Measurements from ENCODE around the gene PHOSPHO2. TPM values are rescaled to one million over a fixed set of nuclear protein-coding genes. Genes with fewer than 3 reads are reported as not detected.

PHOSPHO2 gene
- total RNA-seq, 1 experiment from 2014 or later: 6.9 TPM

DNA sequence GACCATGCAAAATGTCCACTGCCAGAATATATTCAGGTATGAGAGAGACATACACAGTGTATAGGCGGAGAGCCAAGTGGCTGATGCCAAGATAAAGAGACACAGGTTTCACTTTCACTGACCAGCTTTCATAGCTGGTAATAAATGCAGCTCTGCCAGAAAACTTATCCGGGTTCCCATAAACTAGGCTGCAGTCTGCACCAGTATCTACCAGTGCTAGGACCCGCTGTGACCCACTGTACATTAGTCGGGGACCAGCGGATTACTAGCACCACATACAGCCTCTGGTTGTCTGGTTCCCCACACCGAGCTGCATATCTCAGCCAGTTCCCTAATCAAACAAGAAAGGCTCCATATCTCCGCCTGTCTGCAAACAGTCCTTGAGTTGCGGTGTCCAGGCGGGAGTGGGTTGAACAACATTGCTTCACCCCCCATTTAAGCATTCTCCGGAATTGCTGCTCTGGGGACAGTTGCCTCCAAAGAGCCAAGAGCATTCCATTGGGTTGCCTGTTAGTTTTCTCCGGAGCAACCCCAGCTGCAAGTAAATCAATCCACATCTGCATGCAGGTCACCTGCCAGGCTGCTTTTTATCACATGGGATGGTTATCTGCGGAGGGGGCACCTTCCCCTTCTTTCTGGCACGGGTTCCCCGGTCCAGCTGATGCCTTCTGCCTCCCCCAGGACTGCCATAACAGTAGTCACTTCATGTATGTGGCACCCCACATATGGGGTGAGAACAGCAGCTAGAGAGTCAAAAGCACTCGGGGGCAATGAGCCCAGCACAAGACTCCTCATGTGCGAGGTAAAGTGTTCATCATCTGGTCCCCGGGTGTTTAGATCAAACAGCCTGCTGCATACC is 21.3 kb downstream of the PHOSPHO2 start:
- H3K27me3 ChIP-seq (replicated peaks; ENCODE audit: insufficient read depth, low read depth, low read length, poor library complexity): no peaks in the 10 kb centered on the region
- no peaks in the 10 kb centered on the region for H3K36me3 ChIP-seq (ENCODE audit: insufficient read depth, low read length, poor library complexity, severe bottlenecking)
- no peaks in the 10 kb centered on the region for H3K4me1 ChIP-seq (ENCODE audit: insufficient read depth, low read length, poor library complexity, severe bottlenecking)
- intact Hi-C loops (cut with micrococcal nuclease; ENCODE audit: unreplicated experiment): no loop called here
- CTCF ChIA-PET: no interaction called here
- POLR2A ChIA-PET (ENCODE audit: low non-redundant PET): no interaction called here
- H3K4me3 ChIP-seq (ENCODE audit: low read depth, low read length, poor library complexity, severe bottlenecking): no peak overlapping the region
- no peak for TF ChIP-seq EZH2 (IDR thresholded peaks at IDR 0.05; ENCODE audit: borderline replicate concordance, low read depth, low read length, poor library complexity, severe bottlenecking)
- TF ChIP-seq, protein P1, sequence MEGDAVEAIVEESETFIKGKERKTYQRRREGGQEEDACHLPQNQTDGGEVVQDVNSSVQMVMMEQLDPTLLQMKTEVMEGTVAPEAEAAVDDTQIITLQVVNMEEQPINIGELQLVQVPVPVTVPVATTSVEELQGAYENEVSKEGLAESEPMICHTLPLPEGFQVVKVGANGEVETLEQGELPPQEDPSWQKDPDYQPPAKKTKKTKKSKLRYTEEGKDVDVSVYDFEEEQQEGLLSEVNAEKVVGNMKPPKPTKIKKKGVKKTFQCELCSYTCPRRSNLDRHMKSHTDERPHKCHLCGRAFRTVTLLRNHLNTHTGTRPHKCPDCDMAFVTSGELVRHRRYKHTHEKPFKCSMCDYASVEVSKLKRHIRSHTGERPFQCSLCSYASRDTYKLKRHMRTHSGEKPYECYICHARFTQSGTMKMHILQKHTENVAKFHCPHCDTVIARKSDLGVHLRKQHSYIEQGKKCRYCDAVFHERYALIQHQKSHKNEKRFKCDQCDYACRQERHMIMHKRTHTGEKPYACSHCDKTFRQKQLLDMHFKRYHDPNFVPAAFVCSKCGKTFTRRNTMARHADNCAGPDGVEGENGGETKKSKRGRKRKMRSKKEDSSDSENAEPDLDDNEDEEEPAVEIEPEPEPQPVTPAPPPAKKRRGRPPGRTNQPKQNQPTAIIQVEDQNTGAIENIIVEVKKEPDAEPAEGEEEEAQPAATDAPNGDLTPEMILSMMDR (conservative IDR thresholded peaks at IDR 0.05; ENCODE audit: low read depth, low read length): no peak
- H3K27ac ChIP-seq (ENCODE audit: low read depth, low read length, poor library complexity, severe bottlenecking): no peak overlapping the region
- DNase-seq (ENCODE audit: low spot score): no peak
- no TSS peak for BruUV-seq (replicated peaks)
- no peaks in the 10 kb centered on the region for H3K9me3 ChIP-seq (ENCODE audit: low read depth, low read length, poor library complexity, severe bottlenecking)

DNA sequence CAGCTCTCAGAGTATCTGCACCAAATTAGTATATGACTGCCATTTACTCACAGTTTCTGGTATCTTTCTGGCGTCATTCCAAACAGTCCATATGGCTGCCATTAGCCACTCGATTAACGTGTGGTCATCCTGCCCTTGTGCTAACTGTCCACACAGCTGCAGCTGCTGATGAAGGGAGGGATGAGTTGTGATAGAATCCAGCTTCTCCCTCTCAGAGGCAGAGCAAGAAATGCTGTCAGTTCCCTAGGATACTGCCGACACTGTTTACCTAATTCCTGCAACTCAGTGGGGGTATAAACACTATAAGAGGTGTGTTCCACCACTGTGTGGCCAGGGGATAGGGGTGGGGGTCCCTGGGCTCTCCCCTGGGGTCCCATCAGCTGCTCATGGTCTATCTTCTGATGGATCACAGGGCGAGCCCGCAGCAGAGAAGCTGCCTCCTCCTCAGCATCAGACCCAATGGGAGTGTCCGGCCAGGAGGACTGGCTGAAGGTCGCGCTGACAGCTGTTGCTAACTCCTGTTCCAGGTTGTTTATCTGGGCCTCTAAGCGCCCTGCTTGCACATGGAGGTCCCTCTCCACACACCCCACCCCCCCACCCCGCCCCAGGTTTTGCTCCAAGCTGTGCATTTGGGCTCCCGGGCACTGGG is 22.1 kb downstream of the PHOSPHO2 start:
- intact Hi-C loops (cut with micrococcal nuclease; ENCODE audit: unreplicated experiment): no loop called here
- POLR2A ChIA-PET (ENCODE audit: low non-redundant PET): no interaction called here
- H3K4me3 ChIP-seq (ENCODE audit: low read depth, low read length, poor library complexity, severe bottlenecking): no peak overlapping the region
- no peaks in the 10 kb centered on the region for H3K36me3 ChIP-seq (ENCODE audit: insufficient read depth, low read length, poor library complexity, severe bottlenecking)
- TF ChIP-seq EZH2 (IDR thresholded peaks at IDR 0.05; ENCODE audit: borderline replicate concordance, low read depth, low read length, poor library complexity, severe bottlenecking): no peak
- TF ChIP-seq, protein P1 (conservative IDR thresholded peaks at IDR 0.05; ENCODE audit: low read depth, low read length): no peak
- no peak overlapping the region for H3K27ac ChIP-seq (ENCODE audit: low read depth, low read length, poor library complexity, severe bottlenecking)
- DNase-seq (ENCODE audit: low spot score): no peak
- H3K4me1 ChIP-seq (ENCODE audit: insufficient read depth, low read length, poor library complexity, severe bottlenecking): no peaks in the 10 kb centered on the region
- CTCF ChIA-PET: no interaction called here
- no peaks in the 10 kb centered on the region for H3K27me3 ChIP-seq (replicated peaks; ENCODE audit: insufficient read depth, low read depth, low read length, poor library complexity)
- no TSS peak for BruUV-seq (replicated peaks)
- no peaks in the 10 kb centered on the region for H3K9me3 ChIP-seq (ENCODE audit: low read depth, low read length, poor library complexity, severe bottlenecking)

DNA sequence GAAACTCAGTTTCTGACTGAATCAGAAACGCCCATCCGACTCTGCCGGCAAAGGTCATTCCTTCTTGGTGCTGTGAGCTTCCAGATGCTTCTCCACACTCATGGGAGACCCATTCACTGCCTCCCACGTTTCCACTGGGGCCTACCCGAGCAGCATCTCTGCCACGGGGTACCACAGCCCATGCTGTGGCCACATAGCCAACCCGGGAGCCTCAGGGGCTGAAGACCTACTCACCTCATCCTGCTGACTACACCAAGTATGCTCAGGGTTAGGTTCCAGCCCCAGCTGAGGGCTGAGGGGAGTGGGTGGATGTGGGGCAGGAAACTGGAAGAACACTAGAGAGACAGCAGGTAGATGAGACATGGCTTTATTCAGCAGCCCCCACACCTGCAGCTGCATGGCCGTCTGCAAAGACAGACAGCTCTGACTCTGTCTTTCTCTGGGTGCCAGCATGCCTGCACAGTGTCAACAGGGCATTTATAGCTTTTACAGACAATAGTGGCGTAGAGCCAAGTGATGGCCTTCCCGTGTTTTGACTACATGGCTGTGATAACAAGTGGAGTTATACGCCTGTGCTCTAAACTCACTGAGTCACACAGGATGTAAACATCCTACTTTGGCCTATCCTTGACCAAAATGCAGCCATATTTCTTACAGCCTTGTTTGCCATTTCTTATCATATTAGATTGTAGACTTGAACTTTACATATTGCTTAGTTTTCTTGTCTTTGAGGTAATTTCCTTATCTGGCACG is 22.8 kb downstream of the PHOSPHO2 start:
- no peak for DNase-seq (ENCODE audit: low spot score)
- no peak overlapping the region for H3K27ac ChIP-seq (ENCODE audit: low read depth, low read length, poor library complexity, severe bottlenecking)
- no peak overlapping the region for H3K4me3 ChIP-seq (ENCODE audit: low read depth, low read length, poor library complexity, severe bottlenecking)
- H3K9me3 ChIP-seq (ENCODE audit: low read depth, low read length, poor library complexity, severe bottlenecking): no peaks in the 10 kb centered on the region
- ChIA-PET POLR2A (ENCODE audit: low non-redundant PET) (no interaction called here), CTCF (no interaction called here)
- no peaks in the 10 kb centered on the region for H3K36me3 ChIP-seq (ENCODE audit: insufficient read depth, low read length, poor library complexity, severe bottlenecking)
- intact Hi-C loops (cut with micrococcal nuclease; ENCODE audit: unreplicated experiment): no loop called here
- TF ChIP-seq EZH2 (IDR thresholded peaks at IDR 0.05; ENCODE audit: borderline replicate concordance, low read depth, low read length, poor library complexity, severe bottlenecking): no peak
- TF ChIP-seq, protein P1 (conservative IDR thresholded peaks at IDR 0.05; ENCODE audit: low read depth, low read length): no peak
- H3K27me3 ChIP-seq (replicated peaks; ENCODE audit: insufficient read depth, low read depth, low read length, poor library complexity): no peaks in the 10 kb centered on the region
- BruUV-seq (replicated peaks): no TSS peak
- no peaks in the 10 kb centered on the region for H3K4me1 ChIP-seq (ENCODE audit: insufficient read depth, low read length, poor library complexity, severe bottlenecking)
